Fibroblast of skin of right quadriceps (primary cell): ENCODE measurements around the gene GGNBP2.

ENCODE experiments used
- DNase-seq: peaks from one replicate; pipeline ENCODE4 v3.0.0-alpha.2; 2013

Gene GGNBP2

DNA sequence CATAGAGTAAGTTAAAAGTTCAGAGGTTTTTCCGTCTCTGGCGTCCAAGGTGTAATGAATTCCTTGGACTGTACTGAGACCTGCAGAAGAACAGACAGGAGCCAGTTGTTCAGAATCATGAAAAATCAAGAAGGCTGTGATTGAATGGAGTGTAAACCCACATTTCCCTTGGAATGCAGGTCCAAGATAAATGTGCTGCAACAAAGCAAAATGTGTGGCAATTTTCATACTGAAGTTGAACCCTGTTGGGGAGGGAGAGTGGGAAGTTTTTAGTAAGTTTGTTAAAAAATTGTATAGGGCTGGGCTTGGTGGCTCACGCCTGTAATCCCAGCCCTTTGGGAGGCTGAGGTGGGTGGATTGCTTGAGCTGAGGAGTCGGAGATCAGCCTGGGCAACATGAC is 21.4 kb downstream of the GGNBP2 start:
- DNase-seq: no peak

DNA sequence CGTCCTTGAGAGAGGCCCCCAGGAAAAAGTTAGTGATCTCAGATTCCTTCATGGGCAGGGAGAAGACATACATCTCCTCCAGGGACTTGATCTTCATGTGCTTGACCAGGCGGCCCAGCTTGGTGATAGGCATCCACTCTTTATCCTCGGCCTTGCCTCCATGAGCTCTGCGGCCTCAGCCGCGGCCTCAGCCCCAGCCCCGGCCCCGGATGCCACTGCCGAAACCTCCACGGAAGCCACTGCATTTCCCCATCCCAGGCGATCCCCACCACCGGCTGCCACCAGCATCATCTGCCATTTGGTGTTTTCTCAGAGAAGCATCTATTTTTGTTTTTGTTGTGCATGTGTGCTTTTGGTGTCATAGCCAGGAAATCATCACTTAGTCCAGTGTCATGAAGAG is 30.3 kb downstream of the GGNBP2 start:
- DNase-seq: no peak

DNA sequence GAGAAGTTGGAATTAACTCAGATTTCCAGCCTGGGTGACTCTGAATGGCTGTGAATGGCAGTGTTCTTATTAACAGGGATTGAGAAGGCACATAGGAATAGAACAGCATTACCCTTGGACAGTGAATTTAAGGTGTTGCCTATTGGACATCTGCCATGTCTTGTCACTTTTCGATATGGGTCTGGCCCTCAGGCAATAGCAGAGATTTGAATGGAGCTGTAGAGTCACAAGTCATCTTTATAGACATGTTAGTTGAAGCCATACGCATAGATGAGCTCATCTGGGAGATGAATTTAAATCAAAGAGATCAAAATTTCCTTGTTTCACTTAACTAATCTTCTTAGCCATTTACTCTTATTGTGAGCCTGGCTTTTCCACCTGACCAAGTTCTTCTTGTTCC is 32.1 kb downstream of the GGNBP2 start:
- DNase-seq: no peak

DNA sequence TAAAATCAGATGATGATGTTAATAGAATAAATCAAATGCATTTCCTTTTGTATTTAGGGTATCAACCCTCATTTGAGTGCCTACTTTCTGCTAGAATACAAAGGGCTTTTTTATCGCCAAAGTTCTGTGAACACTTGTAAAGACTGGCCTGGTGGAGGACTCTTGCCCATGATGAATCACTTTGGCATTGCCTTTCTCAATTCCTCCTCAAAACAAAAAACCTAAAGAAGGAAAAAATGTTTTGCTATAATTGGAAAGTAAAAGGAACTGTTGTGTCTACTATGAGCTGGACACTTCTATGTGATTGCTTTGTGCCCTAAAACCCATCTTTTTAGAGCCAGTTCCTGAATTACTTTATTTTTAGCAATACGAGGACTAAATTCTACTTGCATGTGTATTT is 34.0 kb downstream of the GGNBP2 start:
- no peak for DNase-seq

DNA sequence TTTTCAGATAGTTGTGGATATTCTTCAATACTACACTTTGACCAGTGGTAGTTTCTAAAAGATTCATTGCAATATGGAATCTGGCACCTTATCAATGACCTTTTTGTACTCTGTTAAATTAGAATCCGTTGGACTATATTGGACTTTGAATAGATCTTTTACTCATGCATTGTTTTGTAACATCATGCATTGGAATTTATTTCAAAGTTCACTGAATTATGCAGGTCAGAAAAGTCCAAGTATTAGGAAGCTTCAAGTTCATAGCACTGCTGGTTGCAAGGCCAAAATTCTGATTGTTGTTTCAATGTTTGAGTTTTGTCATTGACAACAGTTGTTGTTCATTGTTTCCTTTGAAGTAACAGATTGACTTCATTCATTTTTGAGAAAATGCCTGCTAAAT is 39.1 kb downstream of the GGNBP2 start:
- no peak for DNase-seq

DNA sequence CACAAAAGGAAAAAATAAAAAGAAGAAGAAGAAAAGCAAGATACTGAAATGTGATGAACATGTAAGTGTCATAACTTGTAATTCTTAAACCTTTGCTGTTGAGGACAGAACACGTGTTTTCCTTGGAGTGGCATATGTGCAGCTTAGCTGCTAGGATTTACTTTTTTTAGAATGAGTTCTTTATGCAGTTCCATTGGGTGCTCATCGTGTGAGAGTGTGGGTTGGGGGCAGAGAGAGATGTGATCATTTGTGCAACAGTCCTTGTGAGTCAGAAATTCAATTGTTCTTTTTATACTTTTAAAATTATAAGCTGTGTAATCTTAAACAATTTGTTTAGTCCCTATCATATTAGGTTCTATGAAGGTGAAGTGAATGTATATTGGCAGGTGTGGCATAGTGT is 41.4 kb downstream of the GGNBP2 start:
- DNase-seq: no peak

DNA sequence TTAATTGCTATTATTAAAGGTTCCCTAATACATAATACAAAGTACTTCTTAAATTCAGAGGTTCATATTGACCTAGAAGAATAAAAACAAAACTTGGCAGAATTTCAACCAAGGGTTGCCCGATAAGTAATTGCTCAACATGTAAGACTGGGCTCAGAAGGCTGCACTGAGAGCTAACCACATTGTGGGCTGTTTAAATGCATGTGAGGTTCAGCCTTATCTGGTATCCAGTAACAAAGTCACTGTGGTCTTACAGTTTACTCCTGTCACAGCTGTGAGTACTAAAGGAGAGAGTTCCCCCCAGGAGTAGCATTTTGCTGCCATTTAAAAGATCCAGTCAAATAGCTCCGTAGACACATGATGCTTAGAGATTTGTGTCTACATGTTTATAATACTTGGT is 45.4 kb downstream of the GGNBP2 start:
- DNase-seq: no peak

DNA sequence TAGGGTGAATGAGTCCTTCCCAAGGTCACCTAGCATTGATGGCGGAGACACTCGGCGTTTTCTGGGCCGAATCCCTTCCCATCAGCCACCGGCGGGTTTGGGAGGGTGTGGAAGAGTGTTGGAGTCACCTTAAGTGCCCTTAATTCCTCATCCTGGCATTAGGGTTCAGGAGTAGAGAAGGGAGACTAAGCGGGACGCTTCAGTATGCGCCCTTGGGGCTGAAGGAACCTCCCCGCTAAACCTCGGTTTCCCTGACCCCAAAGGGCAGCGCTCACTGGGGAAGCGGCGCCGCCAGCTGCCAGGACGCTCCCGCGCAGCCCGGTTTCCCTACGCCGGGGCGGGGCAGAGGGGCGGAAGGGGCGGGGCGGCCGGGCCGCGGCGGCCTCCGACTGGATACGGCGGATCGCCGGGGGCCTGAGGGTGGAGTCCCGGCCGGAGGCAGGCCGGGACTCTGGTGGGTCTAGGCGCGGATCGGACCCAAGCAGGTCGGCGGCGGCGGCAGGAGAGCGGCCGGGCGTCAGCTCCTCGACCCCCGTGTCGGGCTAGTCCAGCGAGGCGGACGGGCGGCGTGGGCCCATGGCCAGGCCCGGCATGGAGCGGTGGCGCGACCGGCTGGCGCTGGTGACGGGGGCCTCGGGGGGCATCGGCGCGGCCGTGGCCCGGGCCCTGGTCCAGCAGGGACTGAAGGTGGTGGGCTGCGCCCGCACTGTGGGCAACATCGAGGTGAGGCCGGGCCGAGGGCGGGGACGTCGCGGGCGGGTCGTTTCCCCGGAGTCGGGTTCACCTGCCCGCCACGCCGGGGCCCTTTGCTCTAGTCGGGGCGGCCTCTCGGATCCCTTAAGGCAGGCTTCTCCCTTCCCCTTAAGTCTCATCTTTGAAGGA is 47.0 kb downstream of the GGNBP2 start, which contains the start of gene DHRS11:
Gene DHRS11 (plus strand): TSS at position 446 of the 882 bp plus-strand sequence. CDS start 131 bp downstream, at position 577.
- peak; percentile 65 for DNase-seq

DNA sequence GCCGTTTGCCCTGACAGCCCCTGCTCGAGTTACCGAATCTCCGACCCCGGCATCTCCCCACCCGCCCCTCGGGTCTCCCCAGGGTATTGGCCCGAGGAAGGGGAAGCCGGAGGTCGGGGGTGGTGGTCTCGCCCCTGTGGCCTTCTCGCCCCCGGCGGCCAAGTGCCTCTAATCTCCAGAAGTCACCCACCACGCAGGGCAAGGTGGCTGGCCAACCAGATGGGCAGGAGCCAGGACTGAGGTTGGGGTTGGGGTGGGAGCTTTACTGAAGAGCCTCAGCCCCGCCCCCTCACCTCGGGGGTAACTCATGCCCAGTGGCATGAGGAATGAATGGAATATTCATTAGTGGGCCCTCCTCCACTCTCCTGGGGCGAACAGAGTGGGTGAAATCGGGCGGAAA is 47.6 kb downstream of the GGNBP2 start:
- no peak for DNase-seq

DNA sequence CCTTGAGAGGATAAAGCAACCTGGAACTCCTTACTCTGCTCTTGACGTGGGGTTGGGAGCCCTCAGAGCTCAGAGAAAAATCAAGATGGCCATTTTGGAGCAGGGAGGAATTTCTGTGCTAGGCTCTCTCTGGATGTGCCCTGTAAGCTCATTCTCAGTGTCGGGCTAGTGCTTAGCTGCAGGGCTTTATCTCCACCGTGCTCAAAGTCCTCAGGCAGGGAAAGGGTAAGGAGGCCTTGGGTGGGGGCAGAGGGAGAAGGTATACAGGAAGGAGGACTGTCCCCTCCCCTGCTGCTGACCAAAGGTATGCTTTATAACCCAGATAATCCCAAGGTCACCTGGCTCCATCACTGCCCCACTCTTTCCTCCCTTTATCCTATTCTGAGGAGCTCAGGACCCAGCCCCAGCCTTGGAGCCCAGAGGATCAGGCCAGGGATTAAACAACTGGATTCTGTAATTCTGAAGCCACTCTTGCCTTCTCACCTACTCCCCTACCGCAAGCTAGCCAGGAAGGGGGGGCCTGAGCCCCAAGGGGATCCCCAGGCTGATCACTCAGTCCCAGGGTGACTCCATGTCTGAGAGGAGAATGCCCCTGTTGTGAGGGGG is 48.1 kb downstream of the GGNBP2 start:
- DNase-seq: no peak

DNA sequence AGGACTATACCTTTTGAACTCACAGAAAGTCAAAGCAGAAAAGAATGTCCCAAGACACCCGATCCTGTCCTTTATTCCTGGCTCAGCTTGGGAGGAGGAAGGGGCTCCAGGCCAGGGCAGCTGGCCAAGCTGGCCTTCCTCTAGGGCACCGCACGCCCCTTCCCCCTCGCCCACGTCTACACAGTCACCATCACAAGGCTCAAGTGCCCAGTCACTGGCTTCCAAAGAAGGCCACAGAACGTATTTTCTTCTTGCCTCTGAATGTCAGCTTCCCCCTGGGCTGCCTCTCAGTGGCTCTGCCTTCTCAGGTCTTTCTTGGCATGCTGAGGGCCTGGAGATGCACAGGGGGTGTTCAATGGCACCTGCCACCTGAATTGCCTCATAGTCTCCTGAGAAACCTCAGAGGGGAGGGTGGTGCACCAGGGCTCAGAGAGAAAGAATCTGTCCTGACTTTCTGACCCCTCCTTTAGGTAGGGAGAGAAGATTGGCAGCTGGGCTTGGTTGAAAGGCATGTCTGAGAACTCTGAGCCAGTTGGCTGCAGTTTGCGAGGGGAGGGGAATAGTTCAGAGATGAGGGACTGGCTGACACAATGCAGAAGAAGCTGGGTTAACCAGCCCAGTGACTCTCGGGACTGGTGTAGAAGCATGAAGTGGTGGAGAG is 49.1 kb downstream of the GGNBP2 start:
- DNase-seq: no peak

DNA sequence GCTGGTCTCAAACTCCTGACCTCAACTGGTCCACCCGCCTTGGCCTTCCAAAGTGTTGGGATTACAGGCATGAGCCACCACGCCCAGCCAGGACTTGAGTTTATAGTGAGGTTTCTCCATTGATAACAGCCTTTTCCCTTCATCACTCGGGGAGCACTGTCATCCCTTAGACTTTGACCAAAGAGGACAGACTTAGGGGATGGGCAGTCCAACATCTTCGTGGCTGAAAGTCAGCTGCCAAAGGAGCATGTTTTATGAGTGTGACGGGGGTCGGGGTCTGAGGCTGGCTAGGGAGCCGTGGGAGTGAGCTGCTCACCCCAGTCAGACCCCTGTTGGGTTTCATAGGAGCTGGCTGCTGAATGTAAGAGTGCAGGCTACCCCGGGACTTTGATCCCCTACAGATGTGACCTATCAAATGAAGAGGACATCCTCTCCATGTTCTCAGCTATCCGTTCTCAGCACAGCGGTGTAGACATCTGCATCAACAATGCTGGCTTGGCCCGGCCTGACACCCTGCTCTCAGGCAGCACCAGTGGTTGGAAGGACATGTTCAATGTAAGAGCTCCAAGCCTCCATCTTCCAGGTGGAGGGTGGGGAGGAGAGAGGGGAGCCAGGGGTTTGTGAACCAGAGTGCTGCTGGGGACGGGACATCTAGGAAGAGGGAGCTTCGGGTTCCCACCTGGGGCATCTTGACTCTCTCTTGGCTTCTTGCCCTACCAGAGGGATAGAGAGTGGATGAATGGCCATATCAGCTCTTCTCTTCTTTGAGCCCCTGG is 50.1 kb downstream of the GGNBP2 start:
- no peak for DNase-seq

DNA sequence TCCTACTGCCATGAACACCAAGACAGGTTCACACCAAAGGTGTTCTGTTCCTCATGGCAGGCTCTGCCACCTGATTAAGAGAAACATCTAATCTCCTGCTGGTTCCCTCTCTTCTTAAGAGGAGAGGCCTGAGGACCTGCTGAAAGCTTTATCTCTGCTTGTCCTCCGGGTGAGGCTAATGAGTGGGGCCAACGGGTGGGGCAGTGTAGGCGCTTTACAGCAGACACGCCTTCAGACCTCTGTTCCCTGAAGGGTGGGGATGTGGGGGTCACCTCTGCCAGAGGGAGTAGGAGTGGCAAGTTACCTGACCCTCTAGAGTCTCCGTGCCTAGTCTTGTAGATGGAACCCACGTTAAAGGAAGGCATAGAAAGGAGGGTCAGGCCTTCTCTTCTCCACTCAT is 52.5 kb downstream of the GGNBP2 start:
- DNase-seq: no peak

DNA sequence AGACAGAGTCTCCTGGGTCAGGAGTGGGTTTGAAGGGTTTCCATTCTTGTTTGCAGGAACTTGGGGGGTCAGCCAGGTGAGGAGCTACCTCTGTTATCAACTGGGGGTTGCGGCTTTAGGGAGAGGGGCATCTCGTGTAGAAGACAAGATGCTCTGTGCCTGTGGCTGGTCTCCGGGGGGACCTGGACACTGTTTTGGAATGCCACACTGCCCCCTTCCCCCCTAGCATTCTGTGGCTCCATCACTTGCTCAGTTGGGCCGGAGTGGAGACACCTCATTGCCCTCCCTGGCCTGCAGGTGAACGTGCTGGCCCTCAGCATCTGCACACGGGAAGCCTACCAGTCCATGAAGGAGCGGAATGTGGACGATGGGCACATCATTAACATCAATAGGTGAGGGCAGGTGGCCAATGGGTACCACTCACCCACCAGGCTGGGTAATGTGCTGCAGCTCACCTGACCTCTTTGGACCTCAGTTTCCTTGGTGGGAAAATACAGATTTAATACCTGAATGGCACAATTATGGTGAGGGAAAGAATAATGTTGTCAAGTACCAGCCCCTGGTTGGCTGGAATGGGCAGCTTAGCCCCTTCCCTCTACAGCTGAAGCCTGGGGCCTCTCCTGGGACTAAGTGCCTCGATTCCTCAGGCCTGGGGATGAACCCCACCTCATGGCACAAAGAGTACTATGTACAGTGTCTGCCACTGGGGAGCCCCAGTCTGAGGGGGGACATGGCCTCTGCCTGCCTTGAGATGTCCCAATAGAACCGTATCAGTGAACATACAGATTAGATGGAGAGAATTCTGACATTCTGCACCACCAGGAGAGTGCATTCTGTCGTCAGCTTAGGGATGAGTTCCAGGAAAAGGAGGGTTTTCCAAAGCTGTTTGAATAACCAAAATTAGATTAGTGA is 53.4 kb downstream of the GGNBP2 start:
- no peak for DNase-seq

DNA sequence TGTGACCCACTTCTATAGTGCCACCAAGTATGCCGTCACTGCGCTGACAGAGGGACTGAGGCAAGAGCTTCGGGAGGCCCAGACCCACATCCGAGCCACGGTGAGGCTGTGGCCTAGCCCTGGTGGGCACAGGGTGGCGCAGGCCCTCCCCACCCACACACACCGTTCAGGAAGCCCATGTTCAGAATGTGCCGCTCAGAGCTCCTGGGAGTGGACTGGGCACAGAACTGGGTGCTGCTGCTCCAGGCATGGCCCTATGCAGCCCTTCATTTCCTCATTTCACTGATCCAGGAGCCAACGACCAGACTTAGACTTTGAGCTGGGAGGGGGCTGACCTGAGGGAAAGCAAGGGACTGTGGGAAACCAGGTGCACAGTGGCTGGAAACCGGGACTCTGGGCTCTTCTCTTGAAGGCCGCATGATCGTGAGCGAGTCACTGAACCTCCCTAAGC is 54.3 kb downstream of the GGNBP2 start:
- DNase-seq: no peak

DNA sequence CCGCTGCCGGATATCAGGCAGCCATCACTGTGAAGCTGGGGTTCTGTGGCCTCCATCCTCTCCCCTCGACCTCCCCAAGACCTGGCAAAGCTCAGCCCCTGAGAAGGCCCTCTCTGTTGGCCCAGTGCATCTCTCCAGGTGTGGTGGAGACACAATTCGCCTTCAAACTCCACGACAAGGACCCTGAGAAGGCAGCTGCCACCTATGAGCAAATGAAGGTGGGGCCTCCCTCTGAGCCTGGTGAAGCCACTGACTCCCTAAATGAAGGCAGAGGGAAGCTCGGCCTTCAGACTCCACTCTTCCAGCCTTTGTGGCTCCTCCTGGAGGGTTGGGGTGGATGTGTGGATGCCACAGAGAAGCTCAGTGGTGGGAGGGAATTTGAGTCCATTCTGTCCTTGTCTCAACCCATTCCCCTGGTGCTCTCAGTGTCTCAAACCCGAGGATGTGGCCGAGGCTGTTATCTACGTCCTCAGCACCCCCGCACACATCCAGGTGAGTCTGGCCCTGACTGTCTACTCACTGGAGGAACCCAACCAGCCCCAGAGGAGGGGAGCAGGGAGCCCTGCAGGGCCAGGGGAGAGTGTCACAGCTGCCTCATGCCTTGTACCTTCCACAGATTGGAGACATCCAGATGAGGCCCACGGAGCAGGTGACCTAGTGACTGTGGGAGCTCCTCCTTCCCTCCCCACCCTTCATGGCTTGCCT is 55.0 kb downstream of the GGNBP2 start:
- no peak for DNase-seq

DNA sequence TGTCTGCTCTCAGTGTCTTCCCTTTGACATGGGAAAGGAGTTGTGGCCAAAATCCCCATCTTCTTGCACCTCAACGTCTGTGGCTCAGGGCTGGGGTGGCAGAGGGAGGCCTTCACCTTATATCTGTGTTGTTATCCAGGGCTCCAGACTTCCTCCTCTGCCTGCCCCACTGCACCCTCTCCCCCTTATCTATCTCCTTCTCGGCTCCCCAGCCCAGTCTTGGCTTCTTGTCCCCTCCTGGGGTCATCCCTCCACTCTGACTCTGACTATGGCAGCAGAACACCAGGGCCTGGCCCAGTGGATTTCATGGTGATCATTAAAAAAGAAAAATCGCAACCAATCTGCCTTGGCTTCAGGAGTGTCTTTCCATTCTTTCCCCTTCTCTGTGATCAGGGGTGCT is 55.7 kb downstream of the GGNBP2 start:
- no peak for DNase-seq

DNA sequence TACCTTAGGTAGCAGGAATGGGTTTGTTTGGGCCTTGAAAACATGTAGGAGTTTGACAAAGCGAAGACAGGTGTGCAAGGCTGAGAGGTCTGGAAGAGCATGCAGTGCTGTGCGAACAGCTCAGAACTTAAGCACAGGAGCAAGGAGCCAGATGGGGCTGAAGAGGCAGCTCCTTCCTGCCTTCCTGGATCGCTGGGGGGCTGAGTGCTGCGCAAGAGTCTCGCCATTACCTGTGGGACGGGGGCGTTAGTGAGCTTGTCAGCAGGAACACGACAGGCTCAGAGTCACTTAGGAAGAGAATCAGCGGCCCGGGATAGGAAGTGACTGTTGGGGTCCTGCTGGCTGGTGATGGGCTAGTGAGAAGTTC is 56.2 kb downstream of the GGNBP2 start:
- no peak for DNase-seq

DNA sequence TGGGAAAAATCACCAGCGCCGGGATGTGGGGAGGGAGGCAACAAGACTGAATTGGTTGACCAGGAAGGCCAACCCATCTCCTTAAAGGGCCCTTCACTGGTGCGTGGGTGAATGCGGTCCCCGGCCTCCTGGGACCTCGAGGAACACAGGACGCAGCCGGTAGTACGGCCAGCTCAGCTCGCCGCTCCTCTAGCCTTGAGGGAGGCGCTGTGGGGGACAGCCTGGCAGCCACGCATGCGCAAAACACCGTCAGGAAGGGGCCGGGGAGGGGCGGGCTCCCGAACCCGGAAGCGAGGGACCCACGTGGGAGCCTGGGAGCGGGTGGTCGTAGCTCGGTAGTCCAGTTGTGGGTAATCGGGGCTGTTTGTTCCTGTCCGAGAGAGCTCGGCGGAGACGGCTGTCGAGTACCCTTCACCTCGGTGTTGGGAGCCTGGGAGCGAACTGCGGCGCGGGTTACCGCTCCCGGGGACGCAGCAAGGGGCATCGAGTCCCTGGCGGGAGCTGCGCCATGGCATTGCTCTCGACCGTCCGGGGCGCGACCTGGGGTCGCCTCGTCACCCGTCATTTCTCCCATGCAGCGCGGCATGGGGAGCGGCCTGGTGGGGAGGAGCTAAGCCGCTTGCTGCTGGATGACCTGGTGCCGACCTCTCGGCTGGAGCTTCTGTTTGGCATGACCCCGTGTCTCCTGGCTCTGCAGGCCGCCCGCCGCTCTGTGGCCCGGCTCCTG is 56.7 kb downstream of the GGNBP2 start, which contains the start of gene MRM1:
Gene MRM1 (plus strand): TSS at position 281 of the 727 bp plus-strand sequence. CDS start 228 bp downstream, at position 509.
- DNase-seq: peak; percentile 87

DNA sequence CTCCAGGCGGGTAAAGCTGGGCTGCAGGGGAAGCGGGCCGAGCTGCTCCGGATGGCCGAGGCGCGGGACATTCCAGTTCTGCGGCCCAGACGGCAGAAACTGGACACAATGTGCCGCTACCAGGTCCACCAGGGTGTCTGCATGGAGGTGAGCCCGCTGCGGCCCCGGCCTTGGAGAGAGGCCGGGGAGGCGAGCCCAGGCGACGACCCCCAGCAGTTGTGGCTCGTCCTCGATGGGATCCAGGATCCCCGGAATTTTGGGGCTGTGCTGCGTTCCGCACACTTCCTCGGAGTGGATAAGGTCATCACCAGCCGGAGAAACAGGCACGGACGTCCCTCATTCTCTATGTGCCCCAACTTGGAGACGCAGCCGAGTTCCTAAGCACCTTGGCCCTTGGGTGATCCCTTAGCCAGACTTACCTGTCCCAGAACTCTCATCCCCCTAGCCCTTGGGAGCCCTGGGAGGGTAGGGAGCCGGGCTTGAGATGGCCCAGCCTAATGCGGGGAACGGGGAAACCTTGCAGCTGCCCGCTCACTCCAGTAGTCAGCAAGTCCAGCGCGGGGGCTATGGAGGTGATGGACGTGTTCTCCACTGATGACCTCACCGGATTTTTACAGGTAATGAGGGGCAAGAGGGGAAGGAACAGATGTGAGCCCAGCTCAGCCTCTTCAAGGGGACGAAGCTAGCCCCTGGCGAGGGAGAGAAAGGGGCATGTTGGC is 57.5 kb downstream of the GGNBP2 start:
- no peak for DNase-seq
